ENCODE results near the gene HS1BP3.

Gene HS1BP3

GRCh38 chr2:20647738-20648137 lies 3.2 kb downstream of the HS1BP3 start:
- Histone ChIP-seq H3K27me3 (ENCODE audit: insufficient read depth, low read length) (peaks cover 20% of the 10 kb centered on the region), H3K9me3 (ENCODE audit: insufficient read depth, low read depth, low read length) (no peaks in the 10 kb centered on the region), H3K36me3 (ENCODE audit: insufficient read depth, low read depth, low read length) (no peaks in the 10 kb centered on the region), H3K27ac (ENCODE audit: low read length) (no peak overlapping the region), H3K9ac (ENCODE audit: low read depth, low read length) (no peak overlapping the region), H3K4me3 (ENCODE audit: low read length) (no peak overlapping the region), H3K4me1 (ENCODE audit: insufficient read depth, low read length) (peaks cover 8% of the 10 kb centered on the region; the same call in 1 of the 2 replicates)

GRCh38 chr2:20647211-20647610 lies 3.7 kb downstream of the HS1BP3 start:
- Histone ChIP-seq H3K4me3 (ENCODE audit: low read length) (no peak overlapping the region), H3K27me3 (ENCODE audit: insufficient read depth, low read length) (peaks cover 20% of the 10 kb centered on the region), H3K9me3 (ENCODE audit: insufficient read depth, low read depth, low read length) (no peaks in the 10 kb centered on the region), H3K4me1 (ENCODE audit: insufficient read depth, low read length) (peaks cover 8% of the 10 kb centered on the region; the same call in 1 of the 2 replicates), H3K36me3 (ENCODE audit: insufficient read depth, low read depth, low read length) (no peaks in the 10 kb centered on the region), H3K27ac (ENCODE audit: low read length) (no peak overlapping the region), H3K9ac (ENCODE audit: low read depth, low read length) (no peak overlapping the region)

GRCh38 chr2:20646446-20646845 lies 4.5 kb downstream of the HS1BP3 start:
- H3K4me3 ChIP-seq (ENCODE audit: low read length), result no peak overlapping the region
- H3K36me3 ChIP-seq (ENCODE audit: insufficient read depth, low read depth, low read length), result no peaks in the 10 kb centered on the region
- H3K9me3 ChIP-seq (ENCODE audit: insufficient read depth, low read depth, low read length), result no peaks in the 10 kb centered on the region
- no peak overlapping the region for H3K9ac ChIP-seq (ENCODE audit: low read depth, low read length)
- peaks cover 14% of the 10 kb centered on the region for H3K27me3 ChIP-seq (ENCODE audit: insufficient read depth, low read length)
- H3K4me1 ChIP-seq (ENCODE audit: insufficient read depth, low read length), result peaks cover 6% of the 10 kb centered on the region; the same call in 1 of the 2 replicates
- H3K27ac ChIP-seq (ENCODE audit: low read length), result no peak overlapping the region

- H3K27ac ChIP-seq (ENCODE audit: low read length), result no peak overlapping the region
- peaks cover 12% of the 10 kb centered on the region for H3K27me3 ChIP-seq (ENCODE audit: insufficient read depth, low read length)
- no peak overlapping the region for H3K9ac ChIP-seq (ENCODE audit: low read depth, low read length)
- H3K4me3 ChIP-seq (ENCODE audit: low read length), result no peak overlapping the region
- no peaks in the 10 kb centered on the region for H3K9me3 ChIP-seq (ENCODE audit: insufficient read depth, low read depth, low read length)
- H3K4me1 ChIP-seq (ENCODE audit: insufficient read depth, low read length), result peaks cover 5% of the 10 kb centered on the region; the same call in 1 of the 2 replicates
- H3K36me3 ChIP-seq (ENCODE audit: insufficient read depth, low read depth, low read length), result no peaks in the 10 kb centered on the region
Observed at GRCh38 chr2:20645761-20646160, 5.1 kb downstream of the HS1BP3 start.

- peaks cover 4% of the 10 kb centered on the region; the same call in 1 of the 2 replicates for H3K4me1 ChIP-seq (ENCODE audit: insufficient read depth, low read length)
- no peaks in the 10 kb centered on the region for H3K9me3 ChIP-seq (ENCODE audit: insufficient read depth, low read depth, low read length)
- no peak overlapping the region for H3K4me3 ChIP-seq (ENCODE audit: low read length)
- peaks cover 9% of the 10 kb centered on the region for H3K27me3 ChIP-seq (ENCODE audit: insufficient read depth, low read length)
- no peaks in the 10 kb centered on the region for H3K36me3 ChIP-seq (ENCODE audit: insufficient read depth, low read depth, low read length)
- no peak overlapping the region for H3K9ac ChIP-seq (ENCODE audit: low read depth, low read length)
- H3K27ac ChIP-seq (ENCODE audit: low read length), result no peak overlapping the region
Observed at GRCh38 chr2:20645301-20645701, 5.6 kb downstream of the HS1BP3 start.

- H3K27me3 ChIP-seq (ENCODE audit: insufficient read depth, low read length), result no peaks in the 10 kb centered on the region
- H3K27ac ChIP-seq (ENCODE audit: low read length), result no peak overlapping the region
- no peaks in the 10 kb centered on the region for H3K9me3 ChIP-seq (ENCODE audit: insufficient read depth, low read depth, low read length)
- no peak overlapping the region for H3K4me3 ChIP-seq (ENCODE audit: low read length)
- H3K36me3 ChIP-seq (ENCODE audit: insufficient read depth, low read depth, low read length), result no peaks in the 10 kb centered on the region
- no peaks in the 10 kb centered on the region for H3K4me1 ChIP-seq (ENCODE audit: insufficient read depth, low read length)
- no peak overlapping the region for H3K9ac ChIP-seq (ENCODE audit: low read depth, low read length)
Observed at GRCh38 chr2:20643826-20644225, 7.1 kb downstream of the HS1BP3 start.

GRCh38 chr2:20643060-20643459 lies 7.8 kb downstream of the HS1BP3 start:
- Histone ChIP-seq H3K9me3 (ENCODE audit: insufficient read depth, low read depth, low read length) (no peaks in the 10 kb centered on the region), H3K4me3 (ENCODE audit: low read length) (no peak overlapping the region), H3K4me1 (ENCODE audit: insufficient read depth, low read length) (no peaks in the 10 kb centered on the region), H3K27ac (ENCODE audit: low read length) (no peak overlapping the region), H3K36me3 (ENCODE audit: insufficient read depth, low read depth, low read length) (no peaks in the 10 kb centered on the region), H3K27me3 (ENCODE audit: insufficient read depth, low read length) (no peaks in the 10 kb centered on the region), H3K9ac (ENCODE audit: low read depth, low read length) (no peak overlapping the region)

- Histone ChIP-seq H3K9ac (ENCODE audit: low read depth, low read length) (no peak overlapping the region), H3K4me1 (ENCODE audit: insufficient read depth, low read length) (no peaks in the 10 kb centered on the region), H3K36me3 (ENCODE audit: insufficient read depth, low read depth, low read length) (no peaks in the 10 kb centered on the region), H3K4me3 (ENCODE audit: low read length) (no peak overlapping the region), H3K27me3 (ENCODE audit: insufficient read depth, low read length) (no peaks in the 10 kb centered on the region), H3K27ac (ENCODE audit: low read length) (no peak overlapping the region), H3K9me3 (ENCODE audit: insufficient read depth, low read depth, low read length) (no peaks in the 10 kb centered on the region)
Observed at GRCh38 chr2:20642055-20642971, 8.6 kb downstream of the HS1BP3 start.

GRCh38 chr2:20641123-20641985 lies 9.5 kb downstream of the HS1BP3 start:
- no peaks in the 10 kb centered on the region for H3K4me1 ChIP-seq (ENCODE audit: insufficient read depth, low read length)
- H3K27ac ChIP-seq (ENCODE audit: low read length), result no peak overlapping the region
- H3K27me3 ChIP-seq (ENCODE audit: insufficient read depth, low read length), result no peaks in the 10 kb centered on the region
- H3K9ac ChIP-seq (ENCODE audit: low read depth, low read length), result no peak overlapping the region
- no peaks in the 10 kb centered on the region for H3K36me3 ChIP-seq (ENCODE audit: insufficient read depth, low read depth, low read length)
- H3K4me3 ChIP-seq (ENCODE audit: low read length), result no peak overlapping the region
- H3K9me3 ChIP-seq (ENCODE audit: insufficient read depth, low read depth, low read length), result no peaks in the 10 kb centered on the region

- Histone ChIP-seq H3K9ac (ENCODE audit: low read depth, low read length) (no peak overlapping the region), H3K4me1 (ENCODE audit: insufficient read depth, low read length) (peaks cover 1% of the 10 kb centered on the region; the same call in 1 of the 2 replicates), H3K9me3 (ENCODE audit: insufficient read depth, low read depth, low read length) (no peaks in the 10 kb centered on the region), H3K27me3 (ENCODE audit: insufficient read depth, low read length) (no peaks in the 10 kb centered on the region), H3K4me3 (ENCODE audit: low read length) (no peak overlapping the region), H3K27ac (ENCODE audit: low read length) (no peak overlapping the region), H3K36me3 (ENCODE audit: insufficient read depth, low read depth, low read length) (no peaks in the 10 kb centered on the region)
Observed at GRCh38 chr2:20640411-20641122, 10.3 kb downstream of the HS1BP3 start.
